HCT116 (cell line): ENCODE results near the gene FAR2.

ENCODE experiments used
- CTCF ChIP-seq, 3 experiments: fragments of 200-600 bp in 1 of 3; sonication (generic) in 1 of 3; IDR thresholded peaks in 2 of 3; conservative IDR thresholded peaks in 1 of 3; 2 replicates each; pipeline ENCODE4 v1.5.1; 2012 to 2017; ENCODE audit warnings: low read depth in 2 of 3, low read length in 2 of 3, antibody characterized with exemption in 1 of 3, borderline replicate concordance in 1 of 3, control low read depth in 1 of 3, mild to moderate bottlenecking in 1 of 3, mixed read lengths in 1 of 3, mixed run types in 1 of 3, moderate library complexity in 1 of 3; ENCODE audit not compliant: insufficient read depth in 1 of 3
- ELF1 ChIP-seq: IDR thresholded peaks from 2 replicates; pipeline ENCODE4 v1.6.1; 2012; ENCODE audit warnings: low read depth, borderline replicate concordance
- SP1 ChIP-seq: IDR thresholded peaks from 2 replicates; pipeline ENCODE4 v1.6.1; 2012; ENCODE audit warnings: low read depth
- YY1 ChIP-seq: IDR thresholded peaks from 2 replicates; pipeline ENCODE4 v1.6.1; 2011; ENCODE audit warnings: low read length, low read depth, moderate library complexity, mild to moderate bottlenecking; ENCODE audit not compliant: insufficient replicate concordance; ENCODE audit errors: extremely low read depth
- ZNF274 ChIP-seq: fragments of 200-500 bp; sonication (Bioruptor generic); IDR thresholded peaks from 2 replicates; pipeline ENCODE4 v1.6.1; 2014; ENCODE audit warnings: mild to moderate bottlenecking, low read depth, low read length, inconsistent platforms
- TF ChIP-seq, protein P1 (sequence below): IDR thresholded peaks from 2 replicates; pipeline ENCODE4 v1.6.1; 2012

DNA sequence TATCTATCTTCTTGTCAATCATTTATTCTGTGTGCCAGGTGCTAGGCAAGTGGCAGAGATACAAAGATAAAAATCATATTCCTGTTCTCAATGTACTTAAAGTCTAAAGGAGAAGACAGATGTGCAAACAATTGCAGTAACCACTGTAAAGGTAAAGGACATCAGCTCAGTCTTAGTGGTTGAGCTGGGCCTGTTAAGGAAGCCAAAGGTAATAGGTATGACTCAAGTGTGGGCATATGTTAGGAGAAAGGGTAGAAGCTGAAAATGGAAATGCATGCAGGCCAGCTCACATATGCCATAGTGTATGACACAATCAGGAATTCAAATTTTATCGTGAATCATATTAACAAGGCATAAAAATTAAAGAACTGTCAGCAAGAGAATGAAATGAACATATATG, 49.8 kb downstream of the FAR2 start:
- no peak for TF ChIP-seq ELF1
- no peak for TF ChIP-seq YY1
- TF ChIP-seq SP1 = no peak
- TF ChIP-seq, protein P1, sequence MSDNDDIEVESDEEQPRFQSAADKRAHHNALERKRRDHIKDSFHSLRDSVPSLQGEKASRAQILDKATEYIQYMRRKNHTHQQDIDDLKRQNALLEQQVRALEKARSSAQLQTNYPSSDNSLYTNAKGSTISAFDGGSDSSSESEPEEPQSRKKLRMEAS = no peak
- TF ChIP-seq CTCF (IDR thresholded peaks at IDR 0.05 in 2 of 3, conservative IDR thresholded peaks at IDR 0.05 in 1 of 3; ENCODE audit: borderline replicate concordance in 1 of 3, insufficient read depth in 1 of 3, low read depth in 2 of 3, low read length in 2 of 3) = no peak
- TF ChIP-seq ZNF274 = no peak
